HG03280 (cell line): Measurements from ENCODE around the gene TOR4A.

Source experiments
- ATAC-seq: cut with Tn5 transposase; IDR thresholded peaks from one replicate; pipeline ENCODE4 v1.9.1; 2021; ENCODE audit warnings: mild to moderate bottlenecking, moderate library complexity; ENCODE audit not compliant: unreplicated experiment

Gene TOR4A

GRCh38 chr9:137293094-137293481 is 15.6 kb downstream of the TOR4A start:
- ATAC-seq: no peak

DNA sequence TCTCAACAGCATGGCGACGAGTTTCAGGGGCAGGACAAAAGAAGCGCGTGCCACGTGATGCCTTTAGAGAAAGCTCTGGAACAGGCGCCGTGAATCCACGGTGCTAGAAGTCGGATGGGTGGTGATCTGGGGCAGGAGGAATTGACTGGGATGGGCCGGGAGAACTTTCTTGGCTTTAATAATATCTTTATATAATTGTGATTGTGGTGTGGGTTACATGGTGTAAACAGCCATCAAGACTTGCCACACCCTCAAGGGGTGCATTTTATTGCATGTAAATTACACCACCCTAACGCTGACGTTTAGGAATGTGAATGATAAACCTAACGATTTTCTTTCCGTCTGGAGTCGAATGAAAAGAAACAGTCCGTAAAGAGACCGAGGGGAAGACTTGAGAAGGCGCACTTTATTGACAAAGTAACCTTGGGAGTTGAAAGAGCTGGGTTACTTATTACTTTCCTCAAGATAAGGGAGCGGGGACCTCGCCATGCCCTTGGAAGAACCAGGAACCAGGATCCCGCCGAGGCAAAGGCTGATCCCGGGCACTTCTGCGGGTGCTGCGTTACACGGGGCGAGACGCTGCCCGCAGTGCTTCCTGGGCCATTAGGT is 16.1 kb downstream of the TOR4A start:
- no peak for ATAC-seq

DNA sequence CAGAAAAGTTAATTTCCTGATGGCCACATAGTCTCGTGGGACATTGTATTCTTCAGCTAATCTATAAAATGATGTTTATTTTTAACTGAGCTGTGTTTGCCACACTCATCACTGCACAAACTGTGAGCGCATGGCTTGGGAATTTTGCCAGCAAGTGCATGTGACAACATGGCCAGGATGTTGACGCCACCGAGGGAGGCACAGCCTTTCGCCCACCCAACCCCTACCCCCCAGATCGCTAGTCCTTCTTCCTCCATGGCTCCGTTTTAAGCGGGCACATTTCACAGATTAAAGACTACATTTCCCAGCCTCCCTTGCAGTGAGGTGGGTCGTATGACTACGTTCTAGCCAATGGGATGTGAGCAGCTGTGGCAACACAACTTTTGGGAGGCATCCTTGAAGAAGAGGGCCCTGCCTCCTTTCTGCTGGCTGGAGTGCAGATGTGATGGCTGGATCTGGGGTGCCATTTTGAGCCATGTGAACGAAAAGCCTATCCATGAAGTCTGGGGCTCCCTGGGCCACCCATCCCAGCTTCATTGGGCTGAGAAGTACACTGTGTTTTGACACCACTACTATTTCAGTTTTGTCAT is 16.7 kb downstream of the TOR4A start:
- ATAC-seq: no peak

GRCh38 chr9:137294681-137295237 is 17.2 kb downstream of the TOR4A start:
- ATAC-seq: no peak

- no peak for ATAC-seq
Measured at GRCh38 chr9:137295238-137295811, 17.8 kb downstream of the TOR4A start.

GRCh38 chr9:137295849-137296669 is 18.5 kb downstream of the TOR4A start:
- ATAC-seq: no peak

- ATAC-seq: no peak
Measured at GRCh38 chr9:137296670-137297664, 19.4 kb downstream of the TOR4A start.

DNA sequence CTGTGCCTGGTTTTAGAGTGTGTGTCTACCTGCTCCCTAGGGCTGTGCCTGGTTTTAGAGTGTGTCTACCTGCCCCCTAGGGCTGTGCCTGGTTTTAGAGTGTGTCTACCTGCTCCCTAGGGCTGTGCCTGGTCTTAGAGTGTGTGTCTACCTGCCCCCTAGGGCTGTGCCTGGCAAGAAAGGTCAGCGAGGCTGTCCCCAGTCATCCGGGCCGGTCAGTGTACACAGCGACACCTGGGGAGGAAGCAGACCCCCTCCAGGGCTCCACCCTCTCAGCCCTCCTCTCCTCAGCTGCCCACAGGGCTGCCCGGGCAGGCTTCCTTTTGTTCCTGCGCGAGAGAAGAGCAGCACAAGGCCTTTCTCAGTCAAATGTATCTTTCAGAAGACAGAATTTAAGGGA is 20.4 kb downstream of the TOR4A start:
- ATAC-seq: no peak

DNA sequence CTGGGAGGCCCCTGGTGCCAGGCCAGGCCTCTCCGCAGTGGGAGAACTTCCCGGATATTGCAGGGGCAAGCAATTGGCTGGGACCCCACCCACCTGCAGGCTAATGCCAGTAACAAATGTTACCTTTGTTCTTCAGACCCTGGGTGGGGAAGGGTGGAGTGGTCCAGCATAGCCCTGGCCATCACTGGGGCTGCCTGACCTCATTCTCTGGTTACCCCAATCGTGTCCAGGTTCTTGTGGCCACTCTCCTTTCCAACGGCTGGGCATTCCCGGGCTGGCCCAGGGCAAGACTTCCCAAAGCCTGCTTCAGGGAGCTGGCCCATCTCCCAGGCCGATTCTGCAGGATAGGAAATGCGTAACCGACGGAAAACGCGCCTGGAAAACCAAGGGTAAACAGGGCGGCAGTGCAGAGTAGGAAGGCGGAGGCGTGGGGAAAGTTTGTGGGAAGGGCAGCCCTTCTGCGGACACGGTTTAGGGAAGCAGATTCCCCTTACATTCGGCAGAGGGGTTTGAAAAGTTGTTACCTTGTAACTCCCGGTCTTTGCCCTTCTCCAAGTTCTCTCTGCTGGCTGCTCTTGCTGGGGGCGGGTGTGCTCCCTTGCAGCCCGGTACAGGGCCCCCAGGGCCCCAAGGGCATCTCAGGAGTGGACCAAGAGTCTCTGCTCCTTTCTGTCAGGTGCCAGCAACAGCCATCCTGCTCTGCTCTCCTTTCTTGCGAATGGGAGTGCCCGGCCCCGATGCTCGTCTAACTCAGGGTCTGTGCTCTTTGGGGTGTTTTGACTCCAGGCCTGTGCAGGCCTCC is 21.1 kb downstream of the TOR4A start:
- no peak for ATAC-seq

DNA sequence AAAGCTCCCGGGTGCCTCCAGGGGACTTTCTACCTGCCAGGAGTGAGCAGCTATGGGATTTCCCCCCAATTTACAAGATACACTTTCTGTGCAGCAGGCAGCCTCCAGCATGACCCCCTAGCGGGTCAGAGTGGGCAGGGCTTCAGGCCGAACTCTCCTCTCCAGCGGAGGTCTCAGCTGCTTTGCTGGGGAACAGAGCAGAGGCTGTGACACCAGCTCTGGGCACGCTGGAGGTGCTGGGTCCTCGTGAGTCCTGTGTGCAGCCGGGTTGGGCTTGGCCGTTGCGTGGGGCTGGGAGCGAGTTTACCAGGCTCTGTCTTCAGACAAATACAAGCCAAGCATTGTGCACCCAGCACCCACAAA is 21.7 kb downstream of the TOR4A start:
- ATAC-seq: no peak

GRCh38 chr9:137299938-137300337 is 22.4 kb downstream of the TOR4A start:
- no peak for ATAC-seq

- no peak for ATAC-seq
Measured at GRCh38 chr9:137300567-137301080, 23.1 kb downstream of the TOR4A start.

DNA sequence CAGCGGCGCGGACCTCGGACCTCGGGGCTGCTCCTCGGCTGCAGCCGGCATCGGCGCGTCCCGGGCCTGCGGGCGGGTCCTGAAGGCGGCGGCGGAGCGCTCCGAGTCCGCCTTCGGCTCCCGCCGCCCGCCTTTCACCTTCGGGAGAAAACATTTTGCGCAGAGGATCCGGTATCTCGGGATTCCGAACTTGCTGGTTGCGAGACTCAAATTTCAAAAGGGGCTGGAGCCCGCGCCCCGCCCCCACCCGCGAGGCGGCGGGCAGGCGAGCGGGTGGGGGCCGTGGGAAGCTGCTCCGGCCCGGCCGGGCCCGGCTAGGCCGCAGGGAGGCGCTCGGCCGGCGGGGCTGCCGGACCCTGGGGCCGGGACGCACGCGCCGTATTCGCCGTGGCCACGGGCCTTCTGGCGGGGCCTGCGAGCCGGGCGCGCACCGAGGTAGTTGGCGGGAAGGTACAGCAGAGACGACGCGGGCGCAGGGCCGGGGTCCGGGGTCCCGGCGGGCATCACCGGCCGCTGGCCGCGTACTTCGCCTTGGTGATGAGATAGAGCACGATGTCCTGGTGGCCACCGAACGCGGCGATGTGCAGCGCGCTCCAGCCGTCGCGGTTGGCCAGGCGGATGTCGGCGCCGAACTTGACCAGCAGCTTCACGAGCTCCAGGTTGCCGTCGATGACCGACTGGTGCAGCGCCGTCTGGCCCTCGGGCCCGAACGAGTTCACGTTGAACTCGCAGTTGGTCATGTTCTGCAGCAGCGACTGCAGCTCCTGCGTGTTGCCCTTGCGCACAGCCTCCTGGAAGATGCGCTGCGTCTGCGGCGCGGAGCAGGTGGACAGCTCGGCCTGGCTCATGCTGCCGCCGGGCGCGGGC is 23.8 kb downstream of the TOR4A start:
- ATAC-seq: no peak

GRCh38 chr9:137302118-137302448 is 24.6 kb downstream of the TOR4A start, which contains the start of gene NRARP:
NRARP (minus strand) TSS chr9:137302271; CDS start chr9:137301928, 343 bp downstream.
- peak; percentile 73 for ATAC-seq

DNA sequence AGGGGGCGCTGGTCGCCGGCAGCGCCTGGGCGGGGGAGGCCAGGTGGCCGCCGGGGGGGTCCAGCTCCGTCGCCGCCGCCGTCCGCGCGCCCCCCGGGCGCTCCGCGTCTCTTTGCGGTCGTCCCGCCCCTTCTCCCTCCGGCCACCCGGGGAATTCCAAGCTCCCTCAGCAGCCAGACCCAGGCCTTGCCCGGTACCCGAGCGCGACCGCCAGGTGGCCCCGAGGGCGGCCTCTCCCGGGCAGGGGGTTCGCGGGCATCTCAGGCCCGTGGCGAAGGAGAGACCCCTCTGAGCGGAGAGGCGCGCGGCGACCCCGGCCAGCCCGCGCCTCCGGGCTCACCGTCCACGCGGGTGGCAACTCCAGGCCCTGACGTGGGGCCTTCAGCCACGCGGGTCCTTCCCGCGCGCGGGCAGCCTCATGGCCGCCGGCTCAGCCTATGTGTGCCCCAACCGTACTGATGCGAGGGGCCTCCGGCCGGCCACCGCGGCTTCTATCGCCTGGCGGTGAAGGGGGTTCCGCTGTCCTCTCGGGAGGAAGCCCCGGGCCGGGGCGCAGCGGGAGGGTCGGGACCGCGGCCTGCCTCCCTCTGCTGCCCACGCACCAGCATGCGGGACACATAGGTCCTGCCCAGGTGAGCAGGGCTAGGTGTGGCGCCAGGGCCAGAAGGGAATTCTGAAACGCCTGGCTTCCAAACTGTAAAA is 25.1 kb downstream of the TOR4A start:
- peak; percentile 41 for ATAC-seq

DNA sequence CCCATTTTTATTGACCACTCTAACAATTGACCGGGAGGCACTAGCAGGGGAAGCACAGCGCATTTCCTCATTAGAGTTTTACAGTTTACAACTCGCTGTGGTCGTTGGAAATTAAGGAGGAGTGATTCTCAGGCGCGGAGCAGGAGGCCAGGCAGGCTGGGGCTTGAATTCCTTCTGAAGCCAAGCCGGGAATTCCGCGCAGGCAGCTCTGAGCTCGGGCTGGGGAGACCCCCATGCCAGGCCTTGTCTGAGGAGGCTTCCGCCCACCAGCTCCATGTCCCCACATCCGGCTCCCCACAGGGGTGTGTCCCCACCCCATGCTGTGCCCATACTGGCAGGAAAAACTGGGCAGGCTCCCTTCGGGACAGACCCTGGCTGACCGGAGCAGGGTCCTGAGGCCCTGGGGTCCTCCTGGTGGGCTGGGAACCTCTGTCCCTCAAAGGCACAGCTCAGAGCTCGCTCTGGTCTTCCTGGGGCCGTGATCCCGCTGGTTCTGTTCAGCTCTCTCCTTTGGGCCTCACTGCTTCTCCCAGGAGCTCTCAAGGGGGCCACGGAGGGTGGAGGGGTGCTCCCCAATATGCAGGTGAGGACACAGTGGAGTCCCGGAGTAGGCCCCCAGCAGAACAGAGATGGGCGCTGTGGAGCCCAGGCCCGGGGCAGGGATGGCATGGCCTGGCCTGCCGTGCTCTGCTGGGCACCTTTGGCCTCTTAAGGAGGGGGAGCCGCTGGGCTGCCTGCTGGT is 25.8 kb downstream of the TOR4A start:
- no peak for ATAC-seq

DNA sequence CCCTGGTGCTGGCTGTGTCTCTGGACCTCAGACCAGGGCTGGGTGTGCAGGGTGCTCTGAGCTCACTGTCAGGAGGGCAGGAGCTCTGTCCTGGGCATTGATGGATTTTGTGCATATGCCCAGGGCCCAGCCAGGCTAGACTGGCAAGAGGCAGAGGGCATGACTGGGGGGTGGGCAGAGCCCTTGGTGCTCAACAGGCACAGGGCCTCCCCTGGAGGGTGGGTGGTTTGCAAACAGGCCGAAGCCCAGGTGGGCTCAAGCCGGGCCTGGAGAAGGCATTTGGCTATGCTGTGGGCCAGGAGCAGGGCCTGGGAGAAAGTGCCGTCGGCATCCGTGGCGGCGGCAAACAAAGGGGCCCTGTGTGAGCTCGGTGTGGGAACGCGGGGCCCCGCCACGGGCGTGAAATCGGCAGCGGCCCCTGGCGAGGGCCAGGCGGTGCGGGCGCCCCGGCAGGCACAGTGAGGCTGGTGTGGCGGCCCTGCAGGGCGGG is 26.4 kb downstream of the TOR4A start:
- no peak for ATAC-seq
